Measurements from ENCODE around the gene P3H1.

- TF ChIP-seq CTCF (conservative IDR thresholded peaks at IDR 0.05) (no peak), ZFX (IDR thresholded peaks at IDR 0.05) (no peak)
These were observed 21.0 kb downstream of the P3H1 start for GRCh38 chr1:42745851-42746250.
